Measurements from ENCODE around the gene TMEM94.

- TF ChIP-seq POLR2AphosphoS5 (IDR thresholded peaks at IDR 0.05; ENCODE audit: borderline replicate concordance, low read depth, low read length) (no peak), EZH2 (IDR thresholded peaks at IDR 0.05) (no peak), FOXP2 (optimal IDR thresholded peaks at IDR 0.05; ENCODE audit: control extremely low read depth, extremely low read length, insufficient read depth) (no peak)
Measured at GRCh38 chr17:75445296-75445695, 11.1 kb upstream of the TMEM94 start.
